ENCODE measurements around the gene SIGLEC9.

DNA sequence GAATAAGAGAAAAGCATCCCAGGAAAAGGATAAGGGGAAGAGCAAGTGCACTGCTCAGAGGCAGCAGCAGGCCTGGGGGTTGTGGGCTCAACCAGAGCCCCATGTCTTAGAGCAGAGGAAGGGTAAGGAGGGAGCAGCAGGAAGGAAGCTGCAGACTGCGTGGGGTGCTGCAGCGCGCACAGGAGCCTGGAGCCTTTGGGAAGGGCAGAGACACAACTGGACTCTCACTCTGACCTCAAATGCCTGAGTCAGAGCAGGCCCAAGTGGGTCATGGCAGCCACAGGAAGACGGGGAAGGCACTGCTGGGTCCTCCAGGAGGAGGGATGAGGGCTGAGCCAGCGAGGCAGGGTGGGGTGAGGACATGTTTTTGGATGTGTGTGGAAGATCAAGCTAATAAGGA, 49.0 kb downstream of the SIGLEC9 start:
- no peak for TF ChIP-seq POLR2A (IDR thresholded peaks at IDR 0.05)
- TF ChIP-seq, protein P1, sequence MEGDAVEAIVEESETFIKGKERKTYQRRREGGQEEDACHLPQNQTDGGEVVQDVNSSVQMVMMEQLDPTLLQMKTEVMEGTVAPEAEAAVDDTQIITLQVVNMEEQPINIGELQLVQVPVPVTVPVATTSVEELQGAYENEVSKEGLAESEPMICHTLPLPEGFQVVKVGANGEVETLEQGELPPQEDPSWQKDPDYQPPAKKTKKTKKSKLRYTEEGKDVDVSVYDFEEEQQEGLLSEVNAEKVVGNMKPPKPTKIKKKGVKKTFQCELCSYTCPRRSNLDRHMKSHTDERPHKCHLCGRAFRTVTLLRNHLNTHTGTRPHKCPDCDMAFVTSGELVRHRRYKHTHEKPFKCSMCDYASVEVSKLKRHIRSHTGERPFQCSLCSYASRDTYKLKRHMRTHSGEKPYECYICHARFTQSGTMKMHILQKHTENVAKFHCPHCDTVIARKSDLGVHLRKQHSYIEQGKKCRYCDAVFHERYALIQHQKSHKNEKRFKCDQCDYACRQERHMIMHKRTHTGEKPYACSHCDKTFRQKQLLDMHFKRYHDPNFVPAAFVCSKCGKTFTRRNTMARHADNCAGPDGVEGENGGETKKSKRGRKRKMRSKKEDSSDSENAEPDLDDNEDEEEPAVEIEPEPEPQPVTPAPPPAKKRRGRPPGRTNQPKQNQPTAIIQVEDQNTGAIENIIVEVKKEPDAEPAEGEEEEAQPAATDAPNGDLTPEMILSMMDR (IDR thresholded peaks at IDR 0.05): no peak
